Measurements from ENCODE around the gene KLHL13.
"Not testable (repeated sequence)": the region's sequence is repeated elsewhere in the genome, so short reads cannot be mapped to it uniquely, and the experiment has no call there.

KLHL13 gene, protein sequence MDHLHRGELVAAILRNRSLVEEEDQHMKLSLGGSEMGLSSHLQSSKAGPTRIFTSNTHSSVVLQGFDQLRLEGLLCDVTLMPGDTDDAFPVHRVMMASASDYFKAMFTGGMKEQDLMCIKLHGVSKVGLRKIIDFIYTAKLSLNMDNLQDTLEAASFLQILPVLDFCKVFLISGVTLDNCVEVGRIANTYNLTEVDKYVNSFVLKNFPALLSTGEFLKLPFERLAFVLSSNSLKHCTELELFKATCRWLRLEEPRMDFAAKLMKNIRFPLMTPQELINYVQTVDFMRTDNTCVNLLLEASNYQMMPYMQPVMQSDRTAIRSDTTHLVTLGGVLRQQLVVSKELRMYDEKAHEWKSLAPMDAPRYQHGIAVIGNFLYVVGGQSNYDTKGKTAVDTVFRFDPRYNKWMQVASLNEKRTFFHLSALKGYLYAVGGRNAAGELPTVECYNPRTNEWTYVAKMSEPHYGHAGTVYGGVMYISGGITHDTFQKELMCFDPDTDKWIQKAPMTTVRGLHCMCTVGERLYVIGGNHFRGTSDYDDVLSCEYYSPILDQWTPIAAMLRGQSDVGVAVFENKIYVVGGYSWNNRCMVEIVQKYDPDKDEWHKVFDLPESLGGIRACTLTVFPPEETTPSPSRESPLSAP

DNA sequence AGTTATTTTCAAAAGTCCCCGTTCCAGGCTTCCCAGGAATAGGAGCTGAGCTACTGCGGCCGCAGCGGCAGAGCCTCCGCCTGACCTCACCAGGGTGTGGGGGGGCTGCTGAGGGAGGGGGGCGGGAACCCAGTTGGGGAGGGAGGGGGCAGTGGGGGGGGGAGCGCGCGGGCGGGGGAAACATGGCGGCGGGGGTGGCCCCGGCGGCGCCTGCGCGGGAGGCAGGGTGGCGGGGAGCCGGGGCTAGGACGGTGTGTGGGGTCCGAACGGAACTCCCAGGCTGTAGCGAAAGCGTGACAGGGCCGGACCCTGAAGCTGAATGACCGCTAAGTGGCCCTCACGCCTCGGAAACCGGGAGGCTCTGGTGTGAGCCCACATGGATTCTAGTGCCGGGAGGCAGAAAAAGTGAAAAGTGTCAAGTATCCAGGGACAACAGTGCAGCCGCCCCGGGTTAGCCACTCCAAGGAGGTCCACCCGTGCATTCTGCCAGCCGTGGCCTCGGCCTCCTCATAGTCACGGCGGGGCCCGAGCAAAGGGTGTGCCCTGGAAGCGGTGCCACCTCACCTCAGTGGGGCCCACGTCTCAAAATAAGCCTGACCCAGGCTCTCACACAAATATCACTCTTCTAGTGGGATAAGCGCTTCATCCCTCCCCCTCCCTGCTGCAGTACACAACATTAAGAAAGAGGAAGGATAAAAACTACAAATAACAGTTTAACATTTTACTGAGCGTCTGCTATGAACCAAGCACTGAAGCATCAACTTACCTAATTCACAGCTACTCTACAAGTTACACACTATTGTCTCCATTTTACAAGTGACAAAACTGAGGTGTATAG is at the start of gene KLHL13:
Gene KLHL13 (minus strand): TSS at position 98 of the 838 bp plus-strand sequence. CDS start 88,337 bp downstream, outside the sequence.
- H3K36me3 Mint-ChIP-seq: no peaks in the 10 kb centered on the region
- no peaks in the 10 kb centered on the region for H3K9me3 Mint-ChIP-seq
- H3K4me1 Mint-ChIP-seq: peaks cover 10% of the 10 kb centered on the region
- H3K27me3 Mint-ChIP-seq: peaks cover 9% of the 10 kb centered on the region
- H3K4me3 Mint-ChIP-seq: peak within 1 kb of the TSS; percentile 82
- peak within 1 kb of the TSS; percentile 62 for H3K27ac Mint-ChIP-seq

GRCh38 chrX:118164138-118164537 is 47.5 kb upstream of the KLHL13 start:
- Mint-ChIP-seq H3K27me3 (no peaks in the 10 kb centered on the region), H3K4me1 (no peaks in the 10 kb centered on the region), H3K36me3 (no peaks in the 10 kb centered on the region), H3K27ac (no peak overlapping the region), H3K9me3 (no peaks in the 10 kb centered on the region), H3K4me3 (no peak overlapping the region)

DNA sequence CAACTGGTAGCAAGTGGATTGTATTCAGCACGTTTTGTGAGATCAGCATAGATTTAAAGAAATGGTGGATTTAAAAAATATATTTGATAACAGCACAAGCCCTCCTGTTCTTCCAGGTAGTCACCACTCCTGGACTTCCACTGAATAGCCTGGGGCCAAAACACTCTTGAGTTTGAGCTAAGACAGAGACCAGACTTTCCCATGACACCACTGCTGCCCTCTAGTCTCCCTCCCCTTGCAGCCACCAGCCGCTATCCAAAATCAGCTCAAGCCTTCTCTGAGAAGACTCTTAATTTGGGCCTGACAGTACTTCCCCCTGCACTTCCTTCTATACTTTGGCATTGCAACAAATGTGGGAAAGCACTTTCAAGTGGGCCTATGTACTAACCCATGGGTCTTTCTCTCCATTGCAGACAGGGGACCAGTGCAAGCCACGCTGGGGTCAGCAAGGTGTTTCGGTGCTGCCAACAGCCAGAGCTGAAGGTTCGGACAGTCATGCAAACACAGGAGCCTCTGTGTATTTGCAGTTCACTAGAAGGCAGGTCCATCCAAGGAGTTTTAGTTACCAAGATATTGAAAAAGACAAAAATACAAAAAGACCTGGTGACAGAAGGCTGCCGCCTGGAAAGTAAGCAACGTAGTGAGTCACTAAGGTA is 40.5 kb upstream of the KLHL13 start:
- no peaks in the 10 kb centered on the region for H3K27me3 Mint-ChIP-seq
- H3K36me3 Mint-ChIP-seq: no peaks in the 10 kb centered on the region
- no peaks in the 10 kb centered on the region for H3K9me3 Mint-ChIP-seq
- no peak overlapping the region for H3K27ac Mint-ChIP-seq
- H3K4me3 Mint-ChIP-seq: no peak overlapping the region
- no peaks in the 10 kb centered on the region for H3K4me1 Mint-ChIP-seq

DNA sequence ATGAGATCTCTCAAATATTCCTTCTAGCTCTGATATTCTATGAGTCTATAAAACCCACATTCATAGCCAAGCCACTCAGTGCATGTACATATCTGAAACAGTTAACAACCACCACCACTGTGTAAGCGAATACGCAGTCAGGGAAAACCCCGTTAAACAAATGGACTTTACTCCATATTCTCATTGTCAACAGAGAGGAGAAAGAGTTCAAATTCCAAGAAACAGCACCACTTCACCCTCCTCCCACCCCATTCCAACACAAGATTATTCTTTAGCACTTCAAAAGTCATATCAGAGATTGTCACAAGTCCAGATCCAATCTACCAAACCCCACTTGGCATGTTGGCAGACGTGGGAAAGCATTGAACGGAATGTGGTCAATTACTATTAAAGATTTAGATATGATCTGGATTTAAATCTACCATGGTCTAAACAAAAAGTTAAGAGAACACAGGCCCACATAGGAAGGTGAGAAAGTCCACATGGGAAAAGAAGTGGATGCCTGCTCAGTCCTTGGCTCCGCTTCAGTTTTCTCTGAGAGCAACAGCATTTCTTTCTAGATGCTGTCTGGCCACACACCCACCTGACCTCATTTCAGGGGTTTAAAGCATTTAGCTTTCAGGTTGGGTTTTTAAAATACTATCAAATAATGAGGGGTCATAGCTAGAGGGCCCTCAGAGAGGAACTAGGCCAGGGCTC is 39.8 kb upstream of the KLHL13 start:
- Mint-ChIP-seq H3K27me3 (no peaks in the 10 kb centered on the region), H3K9me3 (no peaks in the 10 kb centered on the region), H3K4me3 (no peak overlapping the region), H3K36me3 (no peaks in the 10 kb centered on the region), H3K4me1 (no peaks in the 10 kb centered on the region), H3K27ac (no peak overlapping the region)

GRCh38 chrX:118153270-118153669 is 36.7 kb upstream of the KLHL13 start:
- Mint-ChIP-seq H3K4me1 (no peaks in the 10 kb centered on the region), H3K27me3 (no peaks in the 10 kb centered on the region), H3K27ac (no peak overlapping the region), H3K4me3 (no peak overlapping the region), H3K9me3 (no peaks in the 10 kb centered on the region), H3K36me3 (no peaks in the 10 kb centered on the region)

GRCh38 chrX:118152721-118153120 is 36.1 kb upstream of the KLHL13 start:
- Mint-ChIP-seq H3K4me3 (no peak overlapping the region), H3K36me3 (no peaks in the 10 kb centered on the region), H3K9me3 (no peaks in the 10 kb centered on the region), H3K27me3 (no peaks in the 10 kb centered on the region), H3K27ac (no peak overlapping the region), H3K4me1 (no peaks in the 10 kb centered on the region)

GRCh38 chrX:118148737-118149136 is 32.1 kb upstream of the KLHL13 start:
- H3K27ac Mint-ChIP-seq: no peak overlapping the region
- H3K4me3 Mint-ChIP-seq: no peak overlapping the region
- H3K4me1 Mint-ChIP-seq: no peaks in the 10 kb centered on the region
- no peaks in the 10 kb centered on the region for H3K36me3 Mint-ChIP-seq
- H3K9me3 Mint-ChIP-seq: no peaks in the 10 kb centered on the region
- H3K27me3 Mint-ChIP-seq: no peaks in the 10 kb centered on the region

DNA sequence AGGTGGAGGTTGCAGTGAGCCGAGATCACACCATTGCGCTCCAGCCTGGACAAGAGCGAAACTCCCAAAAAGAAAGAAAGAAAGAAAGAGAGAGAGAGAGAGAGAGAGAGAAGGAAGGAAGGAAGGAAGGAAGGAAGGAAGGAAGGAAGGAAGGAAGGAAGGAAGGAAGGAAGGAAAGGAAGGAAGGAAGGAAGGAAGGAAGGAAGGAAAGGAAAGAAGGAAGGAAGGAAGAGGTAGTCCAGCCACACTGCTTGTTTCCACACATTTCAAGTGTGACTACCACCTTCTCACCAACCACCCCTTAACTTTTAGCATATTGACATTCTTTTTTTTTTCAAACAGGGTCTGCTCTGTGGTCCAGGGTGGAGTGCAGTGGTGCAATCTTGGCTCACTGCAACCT is 31.2 kb upstream of the KLHL13 start:
- H3K27ac Mint-ChIP-seq, H3K4me1 Mint-ChIP-seq, H3K9me3 Mint-ChIP-seq, H3K4me3 Mint-ChIP-seq, H3K36me3 Mint-ChIP-seq, H3K27me3 Mint-ChIP-seq: not testable (repeated sequence)

- Mint-ChIP-seq H3K27ac (no peak overlapping the region), H3K4me1 (no peaks in the 10 kb centered on the region), H3K4me3 (no peak overlapping the region)
Observed at GRCh38 chrX:118143578-118143977, 27.0 kb upstream of the KLHL13 start.

DNA sequence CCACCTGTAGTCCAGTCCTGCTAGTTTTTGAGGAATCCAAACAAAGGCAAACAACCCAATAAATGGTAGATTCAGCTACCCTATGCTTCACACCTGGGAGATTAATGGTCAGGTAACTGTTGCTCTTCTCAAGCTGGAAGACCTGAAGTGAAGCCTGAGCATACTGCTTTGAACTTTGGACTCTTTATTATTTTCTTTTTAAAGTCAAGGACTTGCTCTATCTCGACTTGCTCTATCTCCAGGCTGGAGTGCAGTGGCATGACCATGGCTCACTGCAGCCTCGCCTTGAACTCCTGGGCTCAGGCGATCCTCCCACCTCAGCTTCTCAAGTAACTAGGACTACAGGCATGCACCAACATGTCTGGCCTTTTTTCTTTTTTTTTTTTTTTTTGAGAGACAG is 14.7 kb upstream of the KLHL13 start:
- Mint-ChIP-seq H3K27me3 (no peaks in the 10 kb centered on the region), H3K9me3 (no peaks in the 10 kb centered on the region), H3K4me3 (no peak overlapping the region), H3K4me1 (no peaks in the 10 kb centered on the region), H3K27ac (no peak overlapping the region), H3K36me3 (no peaks in the 10 kb centered on the region)

More at GRCh38 chrX:118143578-118143977, 27.0 kb upstream of the KLHL13 start:
- no peaks in the 10 kb centered on the region for H3K27me3 Mint-ChIP-seq
- no peaks in the 10 kb centered on the region for H3K9me3 Mint-ChIP-seq
- H3K36me3 Mint-ChIP-seq: no peaks in the 10 kb centered on the region

DNA sequence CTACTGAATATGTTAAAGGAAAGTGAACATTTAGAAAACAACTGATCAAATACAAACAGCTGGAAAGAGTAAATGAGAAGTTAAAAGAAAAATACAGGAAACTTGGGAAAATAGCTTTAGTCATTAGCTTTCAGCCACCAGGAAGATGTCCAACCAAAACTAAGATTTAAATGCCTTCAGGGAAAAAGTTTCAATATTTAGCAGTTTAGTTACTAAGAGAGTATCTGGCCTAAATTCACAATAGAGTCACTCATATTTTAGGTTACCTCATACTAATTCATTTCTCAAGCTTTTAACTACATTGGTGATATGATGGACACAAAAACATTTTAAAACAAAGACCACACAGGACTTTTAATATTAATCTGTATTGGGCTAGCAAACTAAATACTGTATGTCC is 13.1 kb upstream of the KLHL13 start:
- H3K36me3 Mint-ChIP-seq: no peaks in the 10 kb centered on the region
- H3K27ac Mint-ChIP-seq: no peak overlapping the region
- no peaks in the 10 kb centered on the region for H3K9me3 Mint-ChIP-seq
- H3K27me3 Mint-ChIP-seq: no peaks in the 10 kb centered on the region
- peaks cover 4% of the 10 kb centered on the region for H3K4me1 Mint-ChIP-seq
- H3K4me3 Mint-ChIP-seq: no peak overlapping the region

GRCh38 chrX:118128724-118129123 is 12.1 kb upstream of the KLHL13 start:
- H3K27me3 Mint-ChIP-seq: no peaks in the 10 kb centered on the region
- H3K4me3 Mint-ChIP-seq: no peak overlapping the region
- peaks cover 4% of the 10 kb centered on the region for H3K4me1 Mint-ChIP-seq
- no peak overlapping the region for H3K27ac Mint-ChIP-seq
- H3K36me3 Mint-ChIP-seq: no peaks in the 10 kb centered on the region
- H3K9me3 Mint-ChIP-seq: no peaks in the 10 kb centered on the region

DNA sequence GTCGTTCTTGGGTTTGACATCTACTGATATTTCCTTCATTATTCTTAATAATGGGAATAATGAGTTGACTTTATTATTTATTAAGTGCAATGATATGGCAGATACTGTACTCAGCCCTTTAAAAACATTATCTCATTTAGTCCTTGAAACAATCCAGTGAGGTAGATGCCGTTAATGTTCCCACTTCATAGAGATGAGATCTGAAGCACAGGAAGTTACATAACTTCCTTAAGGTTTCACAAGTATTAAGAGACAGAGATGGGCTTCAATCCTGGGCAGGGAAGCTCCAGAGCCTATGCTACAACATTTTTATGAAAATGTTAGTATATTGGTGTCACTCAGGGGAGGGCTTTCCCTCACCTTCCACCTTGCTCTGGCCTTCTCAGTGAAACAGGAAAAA is 9.7 kb upstream of the KLHL13 start:
- H3K36me3 Mint-ChIP-seq: no peaks in the 10 kb centered on the region
- peaks cover 4% of the 10 kb centered on the region for H3K4me1 Mint-ChIP-seq
- H3K27ac Mint-ChIP-seq: no peak overlapping the region
- no peaks in the 10 kb centered on the region for H3K9me3 Mint-ChIP-seq
- no peaks in the 10 kb centered on the region for H3K27me3 Mint-ChIP-seq
- no peak overlapping the region for H3K4me3 Mint-ChIP-seq

GRCh38 chrX:118124243-118124642 is 7.6 kb upstream of the KLHL13 start:
- H3K27me3 Mint-ChIP-seq, H3K4me3 Mint-ChIP-seq, H3K9me3 Mint-ChIP-seq, H3K27ac Mint-ChIP-seq, H3K36me3 Mint-ChIP-seq, H3K4me1 Mint-ChIP-seq: not testable (repeated sequence)

DNA sequence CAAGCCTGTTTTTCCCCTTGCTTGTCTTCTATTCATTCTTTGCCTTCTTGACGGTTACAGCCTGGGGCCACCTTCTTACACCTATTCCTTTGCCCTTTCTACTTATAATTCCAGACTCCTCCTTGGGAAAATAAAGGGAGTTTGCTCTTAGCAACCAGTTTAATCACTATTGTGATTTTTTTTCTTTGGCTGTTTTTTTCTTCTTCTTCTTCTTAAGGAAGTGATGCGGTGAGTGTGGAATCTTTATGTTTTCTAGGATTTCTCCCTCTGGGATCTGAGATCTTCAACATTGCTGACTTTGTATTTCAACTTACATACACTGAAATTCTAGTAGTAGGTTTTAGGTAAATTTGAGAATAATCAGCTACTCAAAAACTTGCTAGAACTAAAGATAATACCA is 1.1 kb upstream of the KLHL13 start:
- Mint-ChIP-seq H3K36me3 (no peaks in the 10 kb centered on the region), H3K4me1 (peaks cover 10% of the 10 kb centered on the region), H3K27me3 (peaks cover 9% of the 10 kb centered on the region), H3K9me3 (no peaks in the 10 kb centered on the region), H3K27ac (no peak overlapping the region), H3K4me3 (peak overlapping the region; percentile 68)
